PC-3 (cell line): ENCODE data around the gene ZHX3. TPM values are rescaled to one million over a fixed set of nuclear protein-coding genes. Genes with fewer than 3 reads are reported as not detected.

Source experiments
- ATAC-seq: fragments of 200-7000 bp; cut with Tn5 transposase; 2 replicates; pipeline ENCODE4 v1.9.1; 2020; ENCODE audit warnings: mild to moderate bottlenecking, moderate library complexity
- BruUV-seq: library from RNA; stranded (reverse); fragments of 400-500 nt; replicated peaks from 2 replicates; lab custom pipeline; 2021; lab: Mats Ljungman, UMichigan
- CTCF ChIA-PET: fragments of 300-600 bp; sonication (Branson Sonifier 250); formaldehyde crosslinking; loops from one replicate; lab custom pipeline; 2022; ENCODE audit warnings: antibody characterized with exemption; lab: Charles Lee
- POLR2A ChIA-PET: fragments of 300-600 bp; sonication (Branson Sonifier 250); formaldehyde crosslinking; loops from one replicate; lab custom pipeline; 2022; ENCODE audit warnings: antibody characterized with exemption; ENCODE audit not compliant: unreplicated experiment; lab: Charles Lee
- DNase-seq: peaks from one replicate; pipeline ENCODE4 v3.0.0-alpha.2; 2015
- H2AFZ ChIP-seq: fragments of 300-600 bp; sonication (generic); 2 replicates; pipeline ENCODE4 v1.6.0; 2016; ENCODE audit warnings: antibody characterized with exemption, low read length
- H3F3A ChIP-seq: fragments of 300-600 bp; sonication (generic); one replicate; pipeline ENCODE4 v1.6.0; 2017; ENCODE audit warnings: antibody characterized with exemption, low read length, control low read depth, mild to moderate bottlenecking; ENCODE audit not compliant: unreplicated experiment
- H3K27ac ChIP-seq: fragments of 300-600 bp; sonication (generic); 2 replicates; pipeline ENCODE4 v1.5.1; 2016; ENCODE audit warnings: mild to moderate bottlenecking, low read length
- H3K27me3 ChIP-seq: fragments of 300-600 bp; sonication (generic); 2 replicates; pipeline ENCODE4 v1.6.1; 2016; ENCODE audit warnings: low read length, mixed read lengths
- H3K36me3 ChIP-seq: fragments of 300-600 bp; sonication (generic); 2 replicates; pipeline ENCODE4 v1.6.1; 2016; ENCODE audit warnings: low read depth, mixed run types, low read length, mixed read lengths
- H3K4me1 ChIP-seq: fragments of 300-600 bp; sonication (generic); 2 replicates; pipeline ENCODE4 v1.5.1; 2016; ENCODE audit warnings: low read length; ENCODE audit not compliant: insufficient read depth
- H3K4me2 ChIP-seq: fragments of 300-600 bp; sonication (generic); 2 replicates; pipeline ENCODE4 v1.6.0; 2016; ENCODE audit warnings: low read length
- H3K4me3 ChIP-seq: fragments of 300-600 bp; sonication (generic); 2 replicates; pipeline ENCODE4 v1.5.1; 2016; ENCODE audit warnings: mild to moderate bottlenecking, low read length, mixed read lengths
- H3K79me2 ChIP-seq: fragments of 300-600 bp; sonication (generic); 2 replicates; pipeline ENCODE4 v1.6.1; 2017; ENCODE audit warnings: low read length, mixed read lengths
- H3K9ac ChIP-seq: fragments of 300-600 bp; sonication (generic); 2 replicates; pipeline ENCODE4 v1.6.0; 2016; ENCODE audit warnings: mild to moderate bottlenecking, low read length
- H3K9me2 ChIP-seq: fragments of 300-600 bp; sonication (generic); replicated peaks from 2 replicates; pipeline ENCODE4 v1.6.1; 2016; ENCODE audit warnings: mixed run types, low read length, mixed read lengths
- H3K9me3 ChIP-seq: fragments of 300-600 bp; sonication (generic); 2 replicates; pipeline ENCODE4 v1.6.1; 2016; ENCODE audit warnings: low read length, mixed read lengths
- H4K20me1 ChIP-seq: fragments of 300-600 bp; sonication (generic); 2 replicates; pipeline ENCODE4 v1.6.1; 2016; ENCODE audit warnings: low read length, mixed read lengths
- EZH2 ChIP-seq: fragments of 300-600 bp; sonication (generic); IDR thresholded peaks from one replicate; pipeline ENCODE4 v1.6.1; 2017; ENCODE audit warnings: antibody characterized with exemption, mild to moderate bottlenecking, low read length; ENCODE audit not compliant: unreplicated experiment
- EZH2phosphoT487 ChIP-seq: fragments of 300-600 bp; sonication (generic); IDR thresholded peaks from 2 replicates; pipeline ENCODE4 v1.6.1; 2018; ENCODE audit warnings: mild to moderate bottlenecking, antibody characterized with exemption, low read length, borderline replicate concordance
- intact Hi-C: fragments of 100-400 bp; cut with micrococcal nuclease; formaldehyde crosslinking; loops from 2 replicates; pipeline ENCODE4 v1.9.0; 2023
- total RNA-seq: library from RNA; depleted of rRNA; stranded (reverse); fragments of >200 nt; gene quantifications from 2 replicates; pipeline ENCODE4 v1.2.3, GENCODE V29; 2014
- TF ChIP-seq, protein P1 (sequence below): fragments of 300-600 bp; sonication (generic); conservative IDR thresholded peaks from 2 replicates; pipeline ENCODE4 v1.5.1; 2017; ENCODE audit warnings: antibody characterized with exemption, low read depth, mild to moderate bottlenecking, low read length

Gene ZHX3
- total RNA-seq, 1 experiment from 2014 or later = 14.0 TPM

DNA sequence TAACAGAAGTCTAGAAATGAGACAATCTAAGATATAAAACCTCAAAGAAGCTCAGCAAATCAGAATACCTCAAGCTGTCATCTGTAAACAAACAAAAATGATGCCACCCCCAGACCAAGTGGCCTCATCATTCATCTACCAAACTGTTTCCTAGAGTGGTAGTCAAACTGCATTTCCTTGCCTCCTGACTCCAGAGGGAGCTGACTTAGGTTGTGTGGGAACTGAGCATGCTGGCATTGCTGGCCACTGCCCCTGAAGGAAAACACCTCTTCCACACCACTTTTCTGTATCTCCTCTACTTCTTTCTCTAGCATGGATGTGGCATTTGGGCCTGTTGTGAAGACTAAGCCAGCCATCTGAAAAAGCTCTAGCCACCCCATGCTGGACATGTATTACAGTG, 56.3 kb downstream of the ZHX3 start:
- H3K27me3 ChIP-seq = no peaks in the 10 kb centered on the region
- BruUV-seq = no TSS peak
- H2AFZ ChIP-seq = no peak overlapping the region
- peak; percentile 48; the same call in 1 of the 2 replicates for ATAC-seq
- H3K4me1 ChIP-seq = no peaks in the 10 kb centered on the region
- no peaks in the 10 kb centered on the region for H3K9me3 ChIP-seq
- H3K4me3 ChIP-seq = no peak overlapping the region
- DNase-seq = no peak
- H3K9me2 ChIP-seq = no peaks in the 10 kb centered on the region
- no peaks in the 10 kb centered on the region for H4K20me1 ChIP-seq
- CTCF ChIA-PET = no interaction called here
- H3K36me3 ChIP-seq = no peaks in the 10 kb centered on the region; the same call in 1 of the 2 replicates
- H3K9ac ChIP-seq = no peak overlapping the region
- no peak overlapping the region for H3K4me2 ChIP-seq
- H3K27ac ChIP-seq = no peak overlapping the region
- no peaks in the 10 kb centered on the region for H3F3A ChIP-seq
- POLR2A ChIA-PET = no interaction called here
- TF ChIP-seq, protein P1, sequence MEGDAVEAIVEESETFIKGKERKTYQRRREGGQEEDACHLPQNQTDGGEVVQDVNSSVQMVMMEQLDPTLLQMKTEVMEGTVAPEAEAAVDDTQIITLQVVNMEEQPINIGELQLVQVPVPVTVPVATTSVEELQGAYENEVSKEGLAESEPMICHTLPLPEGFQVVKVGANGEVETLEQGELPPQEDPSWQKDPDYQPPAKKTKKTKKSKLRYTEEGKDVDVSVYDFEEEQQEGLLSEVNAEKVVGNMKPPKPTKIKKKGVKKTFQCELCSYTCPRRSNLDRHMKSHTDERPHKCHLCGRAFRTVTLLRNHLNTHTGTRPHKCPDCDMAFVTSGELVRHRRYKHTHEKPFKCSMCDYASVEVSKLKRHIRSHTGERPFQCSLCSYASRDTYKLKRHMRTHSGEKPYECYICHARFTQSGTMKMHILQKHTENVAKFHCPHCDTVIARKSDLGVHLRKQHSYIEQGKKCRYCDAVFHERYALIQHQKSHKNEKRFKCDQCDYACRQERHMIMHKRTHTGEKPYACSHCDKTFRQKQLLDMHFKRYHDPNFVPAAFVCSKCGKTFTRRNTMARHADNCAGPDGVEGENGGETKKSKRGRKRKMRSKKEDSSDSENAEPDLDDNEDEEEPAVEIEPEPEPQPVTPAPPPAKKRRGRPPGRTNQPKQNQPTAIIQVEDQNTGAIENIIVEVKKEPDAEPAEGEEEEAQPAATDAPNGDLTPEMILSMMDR = no peak
- TF ChIP-seq EZH2phosphoT487 = no peak
- TF ChIP-seq EZH2 = no peak
- H3K79me2 ChIP-seq = no peaks in the 10 kb centered on the region
- intact Hi-C loops = no loop called here

DNA sequence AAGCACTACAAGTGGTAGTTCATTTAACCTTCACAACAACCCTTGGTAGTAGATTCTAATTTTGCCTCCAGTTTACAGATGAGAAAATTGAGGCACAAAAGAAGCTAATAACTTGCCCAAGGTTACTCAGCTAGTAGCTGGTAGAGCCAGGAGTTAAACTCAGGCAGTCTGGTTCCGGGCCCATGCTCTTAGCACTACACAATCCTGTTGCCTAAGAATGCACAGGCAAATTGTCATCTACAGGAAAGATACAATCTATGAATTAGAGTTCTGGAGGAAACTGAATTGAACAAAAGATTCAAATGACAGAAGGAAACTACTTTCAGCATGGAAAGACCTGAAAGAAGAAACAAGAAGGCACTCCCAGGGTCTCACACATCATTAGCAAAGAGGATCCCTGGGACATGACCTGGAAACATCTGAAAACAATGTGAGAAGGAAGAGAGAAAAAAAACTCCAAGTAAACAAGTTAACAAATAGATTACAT, 56.8 kb downstream of the ZHX3 start:
- Histone ChIP-seq H3K4me3 (no peak overlapping the region), H3K9me3 (no peaks in the 10 kb centered on the region), H3K36me3 (no peaks in the 10 kb centered on the region; the same call in 1 of the 2 replicates), H3K9me2 (no peaks in the 10 kb centered on the region), H2AFZ (no peak overlapping the region), H4K20me1 (no peaks in the 10 kb centered on the region), H3K9ac (no peak overlapping the region), H3K27ac (no peak overlapping the region), H3K4me1 (no peaks in the 10 kb centered on the region), H3K4me2 (no peak overlapping the region), H3K79me2 (no peaks in the 10 kb centered on the region), H3K27me3 (no peaks in the 10 kb centered on the region), H3F3A (no peaks in the 10 kb centered on the region)
- ATAC-seq (no peak), DNase-seq (no peak)
- intact Hi-C loops = no loop called here
- ChIA-PET POLR2A (no interaction called here), CTCF (no interaction called here)
- no TSS peak for BruUV-seq
- TF ChIP-seq EZH2 = no peak
- no peak for TF ChIP-seq EZH2phosphoT487
- TF ChIP-seq, protein P1 = no peak

DNA sequence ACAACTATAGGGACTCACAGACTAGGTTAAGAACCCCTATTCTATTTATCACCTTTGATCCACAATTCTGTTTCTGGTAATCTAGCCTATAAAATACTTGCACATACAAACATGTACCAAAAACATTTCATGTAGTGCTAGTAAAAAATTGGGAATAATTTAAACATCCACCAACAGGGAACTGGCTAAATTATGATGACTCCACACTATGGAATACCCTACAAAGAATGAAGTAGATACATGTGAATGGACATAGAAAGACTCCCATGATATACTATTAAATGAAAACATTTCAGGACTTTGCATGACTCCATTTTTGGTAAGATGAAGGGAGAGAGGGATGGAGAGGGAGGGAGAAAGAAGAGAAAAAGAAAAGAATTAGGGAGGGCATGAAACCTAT, 58.2 kb downstream of the ZHX3 start:
- Histone ChIP-seq H2AFZ (no peak overlapping the region), H4K20me1 (no peaks in the 10 kb centered on the region), H3K9ac (no peak overlapping the region), H3K9me2 (no peaks in the 10 kb centered on the region), H3K27me3 (no peaks in the 10 kb centered on the region), H3K27ac (no peak overlapping the region), H3K9me3 (no peaks in the 10 kb centered on the region), H3K4me3 (no peak overlapping the region), H3F3A (no peaks in the 10 kb centered on the region), H3K79me2 (no peaks in the 10 kb centered on the region), H3K4me2 (no peak overlapping the region), H3K36me3 (no peaks in the 10 kb centered on the region; the same call in 1 of the 2 replicates), H3K4me1 (no peaks in the 10 kb centered on the region)
- ATAC-seq = no peak
- intact Hi-C loops = no loop called here
- ChIA-PET POLR2A (no interaction called here), CTCF (no interaction called here)
- TF ChIP-seq, protein P1 = no peak
- TF ChIP-seq EZH2phosphoT487 (no peak), EZH2 (no peak)
- no peak for DNase-seq
- BruUV-seq = no TSS peak
